Liver (tissue), 9 donors: ENCODE results near the gene CCNI2. TPM values are rescaled to one million over a fixed set of nuclear protein-coding genes. Genes with fewer than 3 reads are reported as not detected.

Source experiments
- DNase-seq: peaks from one replicate; pipeline ENCODE4 v3.0.0-alpha.2; 2017; ENCODE audit warnings: low spot score
- H3K27ac ChIP-seq, 2 donors: one replicate each; pipeline ENCODE4 v1.7.0; 2013; ENCODE audit warnings: inconsistent platforms in 2 of 2, low read length in 2 of 2, control low read depth in 1 of 2, low read depth in 1 of 2, mild to moderate bottlenecking in 1 of 2
- H3K27me3 ChIP-seq, 4 donors: one replicate each; pipeline versions ENCODE4 v1.6.1 to v1.7.0; 2013; ENCODE audit warnings: low read length in 3 of 4, inconsistent platforms in 1 of 4, mild to moderate bottlenecking in 1 of 4, moderate library complexity in 1 of 4; ENCODE audit not compliant: control insufficient read depth in 4 of 4, insufficient read depth in 4 of 4
- H3K36me3 ChIP-seq, 4 donors: one replicate each; pipeline versions ENCODE4 v1.6.1 to v1.7.0; 2013; ENCODE audit warnings: low read length in 3 of 4, mild to moderate bottlenecking in 3 of 4, low read depth in 1 of 4, moderate library complexity in 1 of 4; ENCODE audit not compliant: control insufficient read depth in 4 of 4, insufficient read depth in 3 of 4
- H3K4me1 ChIP-seq, 4 donors: one replicate each; pipeline versions ENCODE4 v1.6.1 to v1.7.0; 2013; ENCODE audit warnings: low read length in 3 of 4, mild to moderate bottlenecking in 3 of 4, moderate library complexity in 1 of 4; ENCODE audit not compliant: control insufficient read depth in 4 of 4, insufficient read depth in 4 of 4
- H3K4me3 ChIP-seq, 3 donors: one replicate each; pipeline versions ENCODE4 v1.6.1 to v1.7.0; 2013; ENCODE audit warnings: low read length in 3 of 3, control low read depth in 1 of 3, low read depth in 1 of 3, mild to moderate bottlenecking in 1 of 3
- H3K9ac ChIP-seq, 2 donors: one replicate each; pipeline ENCODE4 v1.7.0; 2013; ENCODE audit warnings: low read length in 2 of 2, mild to moderate bottlenecking in 2 of 2, moderate library complexity in 2 of 2, control low read depth in 1 of 2, low read depth in 1 of 2
- H3K9me3 ChIP-seq, 4 donors: one replicate each; pipeline versions ENCODE4 v1.6.1 to v1.7.0; 2013; ENCODE audit warnings: low read length in 3 of 4; ENCODE audit not compliant: control insufficient read depth in 4 of 4
- EGR1 ChIP-seq, 2 donors: IDR thresholded peaks; 2 replicates each; pipeline ENCODE4 v1.6.1; 2016 to 2018; ENCODE audit warnings: antibody characterized with exemption in 2 of 2, low read depth in 2 of 2
- FOXA1 ChIP-seq: IDR thresholded peaks from 2 replicates; pipeline ENCODE4 v1.6.1; 2016; ENCODE audit warnings: antibody characterized with exemption
- FOXA2 ChIP-seq: IDR thresholded peaks from 2 replicates; pipeline ENCODE4 v1.6.1; 2016; ENCODE audit warnings: antibody characterized with exemption
- GABPA ChIP-seq, 2 donors: IDR thresholded peaks in 1 of 2; conservative IDR thresholded peaks in 1 of 2; 2 replicates each; pipeline ENCODE4 v1.6.1; 2016; ENCODE audit warnings: antibody characterized with exemption in 2 of 2, mild to moderate bottlenecking in 1 of 2, moderate library complexity in 1 of 2
- HNF4G ChIP-seq: IDR thresholded peaks from 2 replicates; pipeline ENCODE4 v1.6.1; 2016; ENCODE audit warnings: antibody characterized with exemption
- JUND ChIP-seq, 2 donors: IDR thresholded peaks; 2 replicates each; pipeline ENCODE4 v1.6.1; 2016; ENCODE audit warnings: antibody characterized with exemption in 2 of 2
- NR2F2 ChIP-seq: IDR thresholded peaks from 2 replicates; pipeline ENCODE4 v1.6.1; 2016; ENCODE audit warnings: antibody characterized with exemption
- YY1 ChIP-seq: IDR thresholded peaks from 2 replicates; pipeline ENCODE4 v1.6.1; 2016; ENCODE audit warnings: antibody characterized with exemption, mild to moderate bottlenecking
- WGBS: extraction: QIAGEN DNeasy Blood & Tissue Kit; methylation state at CpG from one replicate; pipeline ENCODE4 v1.1.7; 2013; 5-methylcytosine and 5-hydroxymethylcytosine counted together
- polyA plus RNA-seq, 2 donors: library from polyadenylated mRNA; stranded (reverse) in 1 of 2; unstranded in 1 of 2; fragments of 200-250 nt in 1 of 2; fragments of >200 nt in 1 of 2; fragmentation: Nextera tagmentation in 1 of 2; extraction: Ambion mirVana in 1 of 2; gene quantifications; one replicate each; pipeline versions ENCODE4 v1.2.1 to v1.2.3, GENCODE V29; 2013 to 2015
- total RNA-seq, 2 donors: library from RNA; depleted of rRNA; stranded (reverse); fragments of >200 nt; gene quantifications; one replicate each; pipeline ENCODE4 v1.2.3, GENCODE V29; 2014
- TF ChIP-seq, protein P1 (sequence below): IDR thresholded peaks from 2 replicates; pipeline ENCODE4 v1.6.1; 2016; ENCODE audit warnings: antibody characterized with exemption
- TF ChIP-seq, protein P2 (sequence below): IDR thresholded peaks from 2 replicates; pipeline ENCODE4 v1.6.1; 2016; ENCODE audit warnings: antibody characterized with exemption, mild to moderate bottlenecking
- TF ChIP-seq, protein P3 (sequence below): IDR thresholded peaks from 2 replicates; pipeline ENCODE4 v1.6.1; 2016; ENCODE audit warnings: antibody characterized with exemption
- donor health status: healthy.
- donor health status: healthy.
- donor health status: healthy.
- donor health status: healthy.
- donor health status: healthy.

Gene CCNI2
- total and polyA plus RNA-seq, 4 donors: 0.02 to 0.57 (median 0.11) TPM

GRCh38 chr5:132774406-132774805 is 27.2 kb downstream of the CCNI2 start:
- DNase-seq: no peak
- peaks cover 3 to 24% (median 7%) of the 10 kb centered on the region in 4 donors for H3K4me1 ChIP-seq
- no peak overlapping the region for H3K9ac ChIP-seq
- no peak overlapping the region for H3K4me3 ChIP-seq
- no peaks in the 10 kb centered on the region for H3K9me3 ChIP-seq
- no peaks in the 10 kb centered on the region for H3K36me3 ChIP-seq
- TF ChIP-seq YY1 (no peak), GABPA (IDR thresholded peaks at IDR 0.05 in 1 of 2, conservative IDR thresholded peaks at IDR 0.05 in 1 of 2) (no peak), FOXA2 (no peak), NR2F2 (no peak), JUND (IDR thresholded peaks at IDR 0.05) (no peak), HNF4G (no peak)
- TF ChIP-seq, protein P1, sequence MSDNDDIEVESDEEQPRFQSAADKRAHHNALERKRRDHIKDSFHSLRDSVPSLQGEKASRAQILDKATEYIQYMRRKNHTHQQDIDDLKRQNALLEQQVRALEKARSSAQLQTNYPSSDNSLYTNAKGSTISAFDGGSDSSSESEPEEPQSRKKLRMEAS: no peak
- H3K27ac ChIP-seq: no peak overlapping the region
- no peaks in the 10 kb centered on the region for H3K27me3 ChIP-seq
- 68% methylated on average over 3 of the region's 3 CpGs for WGBS

DNA sequence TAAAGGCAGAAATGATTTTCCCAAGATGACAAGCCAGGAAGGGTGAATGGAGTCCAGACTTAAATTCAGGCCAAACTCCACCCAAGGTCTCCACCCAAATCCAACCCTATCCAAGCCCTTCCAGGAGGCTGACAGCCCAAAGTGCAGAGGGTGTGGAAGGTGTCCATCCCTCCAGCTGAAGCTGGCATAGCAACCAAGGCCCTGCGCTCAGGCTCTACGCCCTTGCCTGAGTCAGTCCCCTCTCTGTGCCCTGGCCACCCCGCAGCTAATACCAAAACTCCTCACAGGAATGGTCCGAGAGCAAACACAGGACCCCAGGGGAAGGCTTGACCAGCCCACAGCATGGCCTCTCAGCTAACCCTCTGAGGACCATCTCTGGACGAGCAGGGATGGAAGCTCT is 27.7 kb downstream of the CCNI2 start:
- DNase-seq: no peak
- H3K9me3 ChIP-seq: no peaks in the 10 kb centered on the region
- WGBS: 93% methylated on average over 5 of the region's 5 CpGs
- no peak overlapping the region for H3K9ac ChIP-seq
- no peak overlapping the region for H3K4me3 ChIP-seq
- peaks cover 3 to 24% (median 7%) of the 10 kb centered on the region in 4 donors for H3K4me1 ChIP-seq
- H3K27me3 ChIP-seq: no peaks in the 10 kb centered on the region
- no peak overlapping the region for H3K27ac ChIP-seq
- TF ChIP-seq, protein P2, sequence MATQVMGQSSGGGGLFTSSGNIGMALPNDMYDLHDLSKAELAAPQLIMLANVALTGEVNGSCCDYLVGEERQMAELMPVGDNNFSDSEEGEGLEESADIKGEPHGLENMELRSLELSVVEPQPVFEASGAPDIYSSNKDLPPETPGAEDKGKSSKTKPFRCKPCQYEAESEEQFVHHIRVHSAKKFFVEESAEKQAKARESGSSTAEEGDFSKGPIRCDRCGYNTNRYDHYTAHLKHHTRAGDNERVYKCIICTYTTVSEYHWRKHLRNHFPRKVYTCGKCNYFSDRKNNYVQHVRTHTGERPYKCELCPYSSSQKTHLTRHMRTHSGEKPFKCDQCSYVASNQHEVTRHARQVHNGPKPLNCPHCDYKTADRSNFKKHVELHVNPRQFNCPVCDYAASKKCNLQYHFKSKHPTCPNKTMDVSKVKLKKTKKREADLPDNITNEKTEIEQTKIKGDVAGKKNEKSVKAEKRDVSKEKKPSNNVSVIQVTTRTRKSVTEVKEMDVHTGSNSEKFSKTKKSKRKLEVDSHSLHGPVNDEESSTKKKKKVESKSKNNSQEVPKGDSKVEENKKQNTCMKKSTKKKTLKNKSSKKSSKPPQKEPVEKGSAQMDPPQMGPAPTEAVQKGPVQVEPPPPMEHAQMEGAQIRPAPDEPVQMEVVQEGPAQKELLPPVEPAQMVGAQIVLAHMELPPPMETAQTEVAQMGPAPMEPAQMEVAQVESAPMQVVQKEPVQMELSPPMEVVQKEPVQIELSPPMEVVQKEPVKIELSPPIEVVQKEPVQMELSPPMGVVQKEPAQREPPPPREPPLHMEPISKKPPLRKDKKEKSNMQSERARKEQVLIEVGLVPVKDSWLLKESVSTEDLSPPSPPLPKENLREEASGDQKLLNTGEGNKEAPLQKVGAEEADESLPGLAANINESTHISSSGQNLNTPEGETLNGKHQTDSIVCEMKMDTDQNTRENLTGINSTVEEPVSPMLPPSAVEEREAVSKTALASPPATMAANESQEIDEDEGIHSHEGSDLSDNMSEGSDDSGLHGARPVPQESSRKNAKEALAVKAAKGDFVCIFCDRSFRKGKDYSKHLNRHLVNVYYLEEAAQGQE: no peak
- TF ChIP-seq JUND (IDR thresholded peaks at IDR 0.05): no peak
- H3K36me3 ChIP-seq: no peaks in the 10 kb centered on the region

GRCh38 chr5:132775476-132775961 is 28.3 kb downstream of the CCNI2 start:
- TF ChIP-seq EGR1 (IDR thresholded peaks at IDR 0.05; ENCODE audit: low read depth in 2 of 2) (no peak), FOXA1 (no peak)
- TF ChIP-seq, protein P3, sequence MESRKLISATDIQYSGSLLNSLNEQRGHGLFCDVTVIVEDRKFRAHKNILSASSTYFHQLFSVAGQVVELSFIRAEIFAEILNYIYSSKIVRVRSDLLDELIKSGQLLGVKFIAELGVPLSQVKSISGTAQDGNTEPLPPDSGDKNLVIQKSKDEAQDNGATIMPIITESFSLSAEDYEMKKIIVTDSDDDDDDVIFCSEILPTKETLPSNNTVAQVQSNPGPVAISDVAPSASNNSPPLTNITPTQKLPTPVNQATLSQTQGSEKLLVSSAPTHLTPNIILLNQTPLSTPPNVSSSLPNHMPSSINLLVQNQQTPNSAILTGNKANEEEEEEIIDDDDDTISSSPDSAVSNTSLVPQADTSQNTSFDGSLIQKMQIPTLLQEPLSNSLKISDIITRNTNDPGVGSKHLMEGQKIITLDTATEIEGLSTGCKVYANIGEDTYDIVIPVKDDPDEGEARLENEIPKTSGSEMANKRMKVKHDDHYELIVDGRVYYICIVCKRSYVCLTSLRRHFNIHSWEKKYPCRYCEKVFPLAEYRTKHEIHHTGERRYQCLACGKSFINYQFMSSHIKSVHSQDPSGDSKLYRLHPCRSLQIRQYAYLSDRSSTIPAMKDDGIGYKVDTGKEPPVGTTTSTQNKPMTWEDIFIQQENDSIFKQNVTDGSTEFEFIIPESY: no peak
- no peaks in the 10 kb centered on the region for H3K36me3 ChIP-seq
- H3K4me1 ChIP-seq: peaks cover 3 to 24% (median 7%) of the 10 kb centered on the region in 4 donors
- H3K9ac ChIP-seq: no peak overlapping the region
- H3K9me3 ChIP-seq: no peaks in the 10 kb centered on the region
- no peak overlapping the region for H3K4me3 ChIP-seq
- no peak for DNase-seq
- H3K27ac ChIP-seq: no peak overlapping the region
- no peaks in the 10 kb centered on the region for H3K27me3 ChIP-seq
- WGBS: 67% methylated on average over 7 of the region's 7 CpGs
